GM18499 (cell line): Measurements from ENCODE around the gene SLC6A1.

Experiments
- ATAC-seq: cut with Tn5 transposase; IDR thresholded peaks from one replicate; pipeline ENCODE4 v1.9.1; 2021; ENCODE audit warnings: moderate number of reproducible peaks; ENCODE audit not compliant: insufficient read depth, unreplicated experiment

The SLC6A1 gene

DNA sequence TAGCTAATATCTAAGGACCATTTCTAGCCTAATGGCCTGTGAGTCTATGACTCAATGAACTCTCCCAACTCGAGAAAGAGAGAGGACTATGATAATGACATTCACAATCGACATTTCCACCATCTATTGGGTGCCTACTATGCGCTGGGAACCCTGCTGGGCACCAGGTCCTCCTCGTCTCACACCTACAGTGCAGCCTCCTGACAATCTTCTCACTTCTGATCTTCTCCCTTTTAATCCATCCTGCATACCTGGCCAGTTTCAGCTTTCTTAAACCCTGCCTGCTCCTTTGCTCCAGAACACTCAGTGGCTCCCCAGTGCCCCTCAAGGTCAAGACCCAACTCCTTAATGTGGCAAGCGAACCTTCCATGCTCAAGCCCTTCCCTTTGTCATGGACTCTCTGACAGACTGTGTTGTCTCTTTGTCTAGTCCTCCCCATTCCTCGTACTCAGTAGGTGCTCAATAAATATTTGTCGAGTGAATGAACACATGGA lies 3.5 kb upstream of the SLC6A1 start:
- ATAC-seq = no peak

DNA sequence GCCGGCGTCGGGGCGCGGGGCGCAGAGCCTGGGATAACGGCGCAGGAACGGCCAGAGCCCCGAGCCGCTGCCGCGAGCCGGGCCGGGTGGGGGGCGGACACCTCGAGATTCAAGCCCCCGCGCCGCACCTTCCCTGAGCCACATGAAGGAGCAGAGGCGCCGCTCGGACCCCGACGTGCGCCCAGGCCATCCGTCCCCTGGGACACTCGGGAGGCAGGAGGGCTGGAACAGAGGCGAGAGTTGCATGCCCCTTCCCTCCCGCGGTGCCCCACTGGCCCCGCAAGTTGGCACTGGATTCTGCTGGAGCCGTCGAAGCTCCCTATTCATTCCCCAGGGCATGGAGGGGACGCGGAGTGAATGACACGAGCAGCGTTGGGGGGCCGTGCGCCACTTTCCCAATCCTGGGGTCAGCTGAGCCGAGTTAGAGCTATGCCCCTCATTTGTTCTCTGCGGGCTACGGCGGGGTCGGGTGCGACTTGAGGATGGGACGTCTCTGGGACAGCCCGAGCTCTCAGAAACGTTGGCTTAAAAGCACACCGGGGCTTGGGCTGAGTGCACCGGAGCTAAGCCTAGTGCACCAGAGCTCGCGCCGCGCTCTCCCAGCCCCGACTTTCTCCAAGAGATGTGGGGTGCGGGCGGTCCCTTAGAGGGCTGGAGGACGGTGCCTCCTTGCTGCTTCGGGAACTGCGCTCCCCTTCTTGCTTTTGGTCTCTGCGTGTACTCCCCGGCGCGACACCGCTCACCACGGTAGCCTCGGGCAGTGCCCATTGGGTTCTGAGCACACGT lies 588 bp downstream of the SLC6A1 start:
- ATAC-seq = no peak

- no peak for ATAC-seq
Measured at GRCh38 chr3:10993729-10994065, 1.1 kb downstream of the SLC6A1 start.

DNA sequence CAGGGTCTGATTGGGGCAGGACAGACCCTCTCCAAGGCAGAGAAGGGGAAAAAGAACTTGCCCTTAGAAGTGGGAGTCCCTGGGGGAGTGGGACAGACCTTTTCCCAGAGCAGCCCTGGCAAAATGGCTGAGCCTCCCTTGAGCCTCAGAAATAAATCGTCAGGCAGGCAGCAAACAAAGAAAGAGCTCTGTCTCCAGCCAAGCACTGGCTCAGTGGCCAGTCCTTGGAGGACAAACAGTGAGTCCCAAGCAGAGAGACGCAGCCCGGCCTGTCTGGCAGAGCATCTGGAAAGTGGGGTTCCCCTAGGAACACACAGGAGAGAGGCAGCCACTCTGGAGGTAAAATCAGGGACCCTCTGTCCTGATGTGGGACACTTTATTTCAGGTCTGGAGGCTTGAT lies 1.8 kb downstream of the SLC6A1 start:
- ATAC-seq = no peak

DNA sequence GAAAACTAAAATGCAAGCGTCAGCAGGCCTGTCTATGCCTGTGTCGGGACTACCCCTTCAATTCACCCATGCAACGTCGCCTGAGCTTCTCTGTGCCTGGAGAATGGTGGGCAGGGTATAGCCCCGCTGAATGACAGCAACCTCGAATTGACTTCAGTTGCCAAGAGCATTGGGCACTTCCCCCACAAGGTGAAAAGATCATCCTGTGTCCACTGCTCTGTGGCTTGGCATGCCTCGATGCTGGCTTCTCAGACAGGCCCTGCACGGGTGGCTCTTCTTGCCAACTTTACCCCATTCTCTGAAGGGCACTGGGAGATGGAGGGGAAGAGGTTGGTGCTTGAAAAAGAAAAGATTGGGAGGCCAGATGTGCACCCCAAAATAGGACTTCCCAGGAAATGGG lies 3.3 kb downstream of the SLC6A1 start:
- no peak for ATAC-seq

DNA sequence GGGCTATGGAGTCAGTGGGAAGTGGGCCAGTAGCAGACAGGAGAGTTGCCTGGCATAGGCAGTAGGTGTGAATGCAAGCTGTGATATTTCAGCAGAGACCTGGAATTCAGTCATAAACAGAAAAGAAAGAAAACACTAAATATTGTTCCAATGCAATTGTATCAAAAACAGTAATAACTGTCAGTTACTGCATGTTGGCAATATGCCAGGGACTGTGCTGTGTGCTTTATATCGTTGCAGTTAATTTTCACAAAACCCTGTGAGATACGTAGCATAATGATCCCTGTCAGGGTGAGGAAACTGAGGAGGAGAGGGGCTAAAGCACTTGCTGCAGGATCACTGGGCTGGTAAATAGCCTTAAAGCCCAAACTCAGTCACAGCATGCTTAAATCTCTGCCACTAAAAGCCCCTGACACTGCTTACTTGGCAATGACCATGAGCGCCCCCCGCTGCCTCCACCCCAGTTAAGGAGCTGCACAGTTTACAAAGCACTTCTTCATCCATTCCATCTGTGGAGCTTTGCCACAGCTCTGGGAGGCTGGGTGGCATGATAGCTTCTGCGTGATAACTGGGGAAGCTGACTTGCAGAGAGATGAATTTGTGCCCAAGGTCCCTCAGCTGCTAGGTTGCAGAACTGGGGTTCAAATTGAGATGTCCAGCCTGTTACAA lies 3.9 kb downstream of the SLC6A1 start:
- no peak for ATAC-seq

- ATAC-seq = no peak
Measured at GRCh38 chr3:10997196-10997595, 4.6 kb downstream of the SLC6A1 start.

GRCh38 chr3:10998542-10998941 lies 6.0 kb downstream of the SLC6A1 start:
- no peak for ATAC-seq

GRCh38 chr3:10999221-11000107 lies 6.9 kb downstream of the SLC6A1 start:
- ATAC-seq = no peak

- ATAC-seq = no peak
Measured at GRCh38 chr3:11000528-11000927, 8.0 kb downstream of the SLC6A1 start.

- ATAC-seq = no peak
Measured at GRCh38 chr3:11001020-11001657, 8.6 kb downstream of the SLC6A1 start.

DNA sequence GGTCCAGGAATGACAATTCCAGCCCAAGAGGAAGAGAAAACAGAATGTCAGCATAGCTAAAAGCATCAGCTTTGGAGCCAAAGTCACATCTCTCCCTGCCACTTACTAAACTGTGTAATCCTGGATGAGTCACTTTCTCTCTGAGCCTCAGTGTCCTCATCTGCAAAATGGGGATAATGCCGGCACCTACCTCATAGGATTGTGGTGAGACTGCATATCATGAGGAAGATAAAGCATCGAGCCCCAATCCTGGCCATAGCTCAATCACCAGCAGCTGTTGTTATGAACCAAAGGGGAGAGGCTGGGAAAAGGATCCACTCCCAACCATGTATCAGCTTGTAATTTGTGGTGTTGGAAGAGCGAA lies 9.1 kb downstream of the SLC6A1 start:
- no peak for ATAC-seq

DNA sequence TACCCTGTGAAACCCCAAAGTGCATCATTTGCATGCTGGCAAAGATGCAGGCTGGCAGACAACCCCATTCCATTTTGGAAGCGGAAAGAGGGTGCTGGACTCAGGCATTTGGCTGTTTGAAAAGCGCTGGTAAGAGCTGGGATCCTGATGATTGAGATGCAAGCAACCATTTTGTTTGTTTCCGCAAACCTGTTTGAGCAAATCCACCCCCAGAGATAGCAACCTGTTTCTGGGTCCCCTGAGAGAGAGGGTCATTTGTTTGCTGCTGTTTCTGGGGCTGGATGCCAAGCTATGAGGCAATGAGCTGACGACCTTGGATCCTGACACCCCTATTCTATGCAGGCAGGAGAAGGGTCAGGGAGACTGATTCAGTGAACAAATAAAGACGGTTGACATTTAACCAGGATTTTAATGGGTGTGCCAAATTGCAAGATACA lies 9.8 kb downstream of the SLC6A1 start:
- ATAC-seq = no peak

DNA sequence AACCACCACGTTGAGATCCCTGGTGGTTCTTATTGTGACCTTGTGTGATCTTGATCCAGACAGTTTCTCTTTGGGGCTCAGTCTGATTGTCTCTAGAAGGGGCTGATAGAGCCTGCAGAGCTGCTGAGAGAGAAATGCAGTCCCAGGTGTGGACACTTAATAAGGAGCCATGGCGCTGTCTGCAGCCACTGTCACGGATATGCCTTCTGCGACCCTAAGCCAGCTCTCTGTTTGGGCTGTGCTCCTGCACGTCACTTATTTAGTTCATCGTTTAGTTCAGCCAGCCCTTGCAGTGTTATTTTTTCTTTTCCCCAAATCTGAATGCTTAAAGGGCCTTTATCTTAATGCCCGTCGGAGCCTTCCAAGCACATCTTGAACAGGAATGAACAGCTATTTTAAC lies 12.0 kb downstream of the SLC6A1 start:
- no peak for ATAC-seq

DNA sequence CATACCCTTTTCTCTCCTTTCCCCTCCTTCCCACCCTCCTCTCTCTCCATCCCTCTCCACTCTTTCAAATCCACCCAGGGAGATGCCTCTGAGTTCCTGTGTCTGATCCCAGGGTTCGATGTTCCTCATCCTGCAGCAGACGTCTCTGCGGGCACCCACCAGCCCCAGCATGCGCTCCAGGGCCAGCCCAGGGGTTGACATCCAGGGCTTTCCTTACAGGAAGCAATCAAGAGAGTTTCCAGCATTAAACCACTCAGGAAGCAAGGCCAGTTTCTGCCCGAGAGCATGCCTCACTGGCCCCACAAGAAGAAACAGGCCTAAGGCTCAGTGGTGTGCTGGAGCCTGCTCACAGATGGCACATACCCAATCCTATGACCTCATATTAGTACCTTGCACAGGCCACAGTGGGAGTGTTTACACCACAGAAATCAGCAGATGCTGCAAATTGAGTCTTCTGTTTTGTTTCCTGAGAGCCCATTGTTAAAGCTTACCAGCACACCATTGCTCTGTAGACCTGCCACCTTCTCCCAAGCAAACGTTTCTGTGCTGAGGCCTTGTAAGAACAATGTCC lies 13.2 kb downstream of the SLC6A1 start:
- ATAC-seq = no peak

DNA sequence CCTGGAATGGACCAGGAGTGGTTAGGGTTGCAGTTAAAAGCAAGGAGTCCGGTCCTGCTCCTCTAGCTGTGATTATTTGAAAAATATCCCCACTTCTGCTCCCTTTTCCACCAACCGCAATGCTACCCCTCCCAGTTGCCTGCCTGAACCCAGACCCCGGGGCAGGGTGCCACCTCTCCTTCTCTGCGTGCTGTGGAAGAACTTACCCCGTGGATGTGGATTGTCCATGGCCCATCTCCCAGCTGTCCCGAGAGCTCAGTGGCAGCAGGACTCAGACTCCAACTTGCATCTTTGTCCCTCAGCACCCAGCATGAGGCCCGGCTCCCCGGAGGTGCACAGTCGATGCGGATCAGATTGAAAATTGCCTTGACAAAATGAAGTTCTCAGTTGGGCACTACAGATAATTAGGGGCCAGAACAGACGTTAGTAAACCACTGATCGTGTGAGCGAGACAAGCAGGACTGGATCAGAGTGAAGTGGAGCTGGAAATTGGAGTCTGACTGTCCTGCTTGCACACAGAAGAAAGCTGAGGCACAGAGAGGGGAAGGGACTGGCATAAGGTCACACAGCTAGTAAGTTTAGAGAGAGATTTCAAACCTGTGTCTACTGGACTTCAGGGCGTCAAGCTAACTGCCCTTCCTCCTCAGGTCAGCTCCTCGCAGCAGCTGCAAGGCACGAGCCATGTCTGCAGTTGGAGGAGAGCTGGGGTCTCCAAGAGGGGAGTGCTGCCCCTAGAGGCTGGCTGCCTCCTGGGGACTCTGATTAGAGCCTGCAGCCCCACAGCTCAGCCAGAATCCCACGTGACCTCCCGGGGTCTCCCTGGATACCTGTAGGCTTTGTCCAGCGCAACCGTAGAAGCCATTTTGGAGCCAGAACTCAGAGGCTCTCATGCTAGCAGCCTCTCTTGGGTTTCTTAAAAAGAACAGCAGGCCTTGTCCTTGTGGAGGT lies 14.7 kb downstream of the SLC6A1 start:
- no peak for ATAC-seq

GRCh38 chr3:11009898-11010297 lies 17.4 kb downstream of the SLC6A1 start:
- no peak for ATAC-seq

DNA sequence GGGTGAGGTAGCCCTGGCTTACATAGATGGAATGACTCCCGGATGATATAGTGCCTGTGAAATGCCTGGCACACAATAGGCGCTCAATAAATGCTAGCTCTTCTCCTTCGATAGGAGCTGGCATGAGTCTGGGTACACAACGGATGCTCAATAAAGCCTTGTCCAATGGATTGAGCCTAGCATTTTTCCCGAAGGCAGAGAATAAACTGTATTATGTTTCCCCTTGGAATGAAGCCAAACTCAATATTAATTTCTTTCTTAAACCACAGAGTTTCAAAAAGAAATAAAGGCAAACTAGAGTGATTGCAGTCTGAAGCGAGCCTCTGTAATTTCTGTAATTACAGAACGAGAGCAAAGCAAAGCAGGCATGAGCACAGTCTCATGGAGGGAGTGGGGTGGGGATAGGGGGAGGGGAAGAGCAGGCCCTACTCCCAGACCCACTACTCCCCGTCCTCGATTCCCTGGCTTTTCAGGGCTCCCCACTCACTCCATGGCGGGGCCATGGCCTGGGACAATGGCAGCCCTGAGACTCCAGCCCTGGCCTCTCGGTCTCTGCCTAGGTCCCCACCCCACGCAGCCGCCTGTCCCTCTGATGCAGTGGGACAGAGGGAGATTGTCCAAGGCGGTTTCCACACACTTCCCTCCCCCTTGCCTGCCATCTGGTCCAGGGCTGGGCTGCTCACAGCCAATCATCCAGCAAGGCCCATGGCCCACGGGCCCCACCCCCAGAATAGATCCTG lies 18.0 kb downstream of the SLC6A1 start:
- no peak for ATAC-seq
